Measurements from ENCODE around the gene TOP1. TPM values are rescaled to one million over a fixed set of nuclear protein-coding genes. Genes with fewer than 3 reads are reported as not detected.

TOP1 gene
- total RNA-seq, 1 donor from 2014 or later = 58.9 TPM

- peaks cover 59% of the 10 kb centered on the region for H3K36me3 ChIP-seq
- H3K27ac Mint-ChIP-seq = no peak overlapping the region
Observed at GRCh38 chr20:41080866-41081265, 52.2 kb downstream of the TOP1 start.

GRCh38 chr20:41081276-41081814 is 52.7 kb downstream of the TOP1 start:
- DNase-seq (ENCODE audit: low spot score) = no peak
- H3K36me3 Mint-ChIP-seq = peaks cover 34% of the 10 kb centered on the region
- H3K4me3 ChIP-seq = no peak overlapping the region
- no peak overlapping the region for H3K4me2 ChIP-seq
- H3K9ac ChIP-seq = no peak overlapping the region
- peaks cover 27% of the 10 kb centered on the region for H3K4me1 ChIP-seq
- peaks cover 58% of the 10 kb centered on the region for H3K36me3 ChIP-seq
- H3K9me3 Mint-ChIP-seq = no peaks in the 10 kb centered on the region
- H3K27me3 Mint-ChIP-seq (ENCODE audit: insufficient read depth, low read depth) = no peaks in the 10 kb centered on the region
- H3K27ac Mint-ChIP-seq = no peak overlapping the region
- H3K27ac ChIP-seq = peak overlapping the region; percentile 60
- H4K20me1 ChIP-seq (ENCODE audit: low read depth) = peaks cover 29% of the 10 kb centered on the region
- TF ChIP-seq EZH2phosphoT487 (IDR thresholded peaks at IDR 0.05) (no peak), EZH2 (IDR thresholded peaks at IDR 0.05) (no peak), CTCF (IDR thresholded peaks at IDR 0.05) (no peak)
- H3K27me3 ChIP-seq = no peaks in the 10 kb centered on the region
- no peak overlapping the region for H2AFZ ChIP-seq (replicated peaks)
- no peaks in the 10 kb centered on the region for H3K9me3 ChIP-seq (ENCODE audit: low read depth)
- H3K4me3 Mint-ChIP-seq = no peak overlapping the region
- peaks cover 40% of the 10 kb centered on the region for H3K79me2 ChIP-seq (ENCODE audit: low read depth)
- peaks cover 29% of the 10 kb centered on the region for H3F3A ChIP-seq (ENCODE audit: low read depth)
- peaks cover 8% of the 10 kb centered on the region for H3K4me1 Mint-ChIP-seq

More at GRCh38 chr20:41080866-41081265, 52.2 kb downstream of the TOP1 start:
- Histone ChIP-seq H3K4me2 (no peak overlapping the region), H3K4me1 (peaks cover 27% of the 10 kb centered on the region), H4K20me1 (ENCODE audit: low read depth) (peaks cover 29% of the 10 kb centered on the region), H3K27me3 (no peaks in the 10 kb centered on the region), H3K4me3 (no peak overlapping the region), H3F3A (ENCODE audit: low read depth) (peaks cover 29% of the 10 kb centered on the region), H3K9ac (no peak overlapping the region), H3K79me2 (ENCODE audit: low read depth) (peaks cover 45% of the 10 kb centered on the region), H3K9me3 (ENCODE audit: low read depth) (no peaks in the 10 kb centered on the region), H2AFZ (replicated peaks) (no peak overlapping the region), H3K27ac (peak overlapping the region; percentile 60)
- Mint-ChIP-seq H3K9me3 (no peaks in the 10 kb centered on the region), H3K36me3 (peaks cover 37% of the 10 kb centered on the region), H3K4me1 (peaks cover 8% of the 10 kb centered on the region), H3K27me3 (ENCODE audit: insufficient read depth, low read depth) (no peaks in the 10 kb centered on the region), H3K4me3 (no peak overlapping the region)
- no peak for DNase-seq (ENCODE audit: low spot score)
- no peak for TF ChIP-seq EZH2 (IDR thresholded peaks at IDR 0.05)

GRCh38 chr20:41082306-41082705 is 53.7 kb downstream of the TOP1 start:
- Mint-ChIP-seq H3K4me3 (no peak overlapping the region), H3K27ac (no peak overlapping the region), H3K9me3 (no peaks in the 10 kb centered on the region), H3K36me3 (peaks cover 30% of the 10 kb centered on the region), H3K4me1 (peaks cover 8% of the 10 kb centered on the region), H3K27me3 (ENCODE audit: insufficient read depth, low read depth) (no peaks in the 10 kb centered on the region)
- H3K9me3 ChIP-seq (ENCODE audit: low read depth) = no peaks in the 10 kb centered on the region
- peaks cover 29% of the 10 kb centered on the region for H4K20me1 ChIP-seq (ENCODE audit: low read depth)
- H3K4me2 ChIP-seq = no peak overlapping the region
- peaks cover 57% of the 10 kb centered on the region for H3K36me3 ChIP-seq
- no peak overlapping the region for H3K27ac ChIP-seq
- peaks cover 31% of the 10 kb centered on the region for H3K79me2 ChIP-seq (ENCODE audit: low read depth)
- H3F3A ChIP-seq (ENCODE audit: low read depth) = peaks cover 30% of the 10 kb centered on the region
- H3K4me1 ChIP-seq = peaks cover 27% of the 10 kb centered on the region
- H3K4me3 ChIP-seq = no peak overlapping the region
- TF ChIP-seq CTCF (IDR thresholded peaks at IDR 0.05) (no peak), EZH2phosphoT487 (IDR thresholded peaks at IDR 0.05) (no peak), EZH2 (IDR thresholded peaks at IDR 0.05) (no peak)
- no peaks in the 10 kb centered on the region for H3K27me3 ChIP-seq
- H2AFZ ChIP-seq (replicated peaks) = no peak overlapping the region
- no peak overlapping the region for H3K9ac ChIP-seq
- no peak for DNase-seq (ENCODE audit: low spot score)

- Histone ChIP-seq H3K4me1 (peaks cover 12% of the 10 kb centered on the region), H3K36me3 (peaks cover 37% of the 10 kb centered on the region), H3K4me2 (no peak overlapping the region), H4K20me1 (ENCODE audit: low read depth) (peaks cover 12% of the 10 kb centered on the region), H3K4me3 (no peak overlapping the region), H3K9me3 (ENCODE audit: low read depth) (no peaks in the 10 kb centered on the region), H3K27ac (no peak overlapping the region), H3K9ac (no peak overlapping the region), H3K27me3 (no peaks in the 10 kb centered on the region), H3F3A (ENCODE audit: low read depth) (peaks cover 27% of the 10 kb centered on the region), H2AFZ (replicated peaks) (no peak overlapping the region), H3K79me2 (ENCODE audit: low read depth) (peaks cover 4% of the 10 kb centered on the region)
- TF ChIP-seq CTCF (IDR thresholded peaks at IDR 0.05) (no peak), EZH2phosphoT487 (IDR thresholded peaks at IDR 0.05) (no peak), EZH2 (IDR thresholded peaks at IDR 0.05) (no peak)
- H3K4me3 Mint-ChIP-seq = no peak overlapping the region
- no peaks in the 10 kb centered on the region for H3K9me3 Mint-ChIP-seq
- no peak for DNase-seq (ENCODE audit: low spot score)
- H3K36me3 Mint-ChIP-seq = peaks cover 48% of the 10 kb centered on the region
- no peak overlapping the region for H3K27ac Mint-ChIP-seq
- no peaks in the 10 kb centered on the region for H3K27me3 Mint-ChIP-seq (ENCODE audit: insufficient read depth, low read depth)
- H3K4me1 Mint-ChIP-seq = no peaks in the 10 kb centered on the region
Observed at GRCh38 chr20:41085606-41086005, 57.0 kb downstream of the TOP1 start.

All from neural progenitor cell (in vitro differentiated cells).